GM23248 (cell line): Measurements from ENCODE around the gene LRGUK. TPM values are rescaled to one million over a fixed set of nuclear protein-coding genes. Genes with fewer than 3 reads are reported as not detected.
A peak's percentile ranks its signal among the peaks of the same experiment; 100 is the strongest.

Experiments used
- DNase-seq: peaks from one replicate; pipeline ENCODE4 v3.0.0-alpha.2; 2015
- H2AFZ ChIP-seq: fragments of 200-600 bp; sonication (generic); 2 replicates; pipeline ENCODE4 v1.6.1; 2016; ENCODE audit warnings: antibody characterized with exemption
- H3F3A ChIP-seq: fragments of 200-600 bp; sonication (generic); 2 replicates; pipeline ENCODE4 v1.6.1; 2016; ENCODE audit warnings: mild to moderate bottlenecking, antibody characterized with exemption, mixed run types; ENCODE audit not compliant: insufficient read depth
- H3K27ac ChIP-seq: fragments of 200-600 bp; sonication (generic); 2 replicates; pipeline ENCODE4 v1.5.1; 2016; ENCODE audit warnings: mild to moderate bottlenecking
- H3K27me3 ChIP-seq: fragments of 200-600 bp; sonication (generic); replicated peaks from 2 replicates; pipeline ENCODE4 v1.6.1; 2016; ENCODE audit warnings: mild to moderate bottlenecking; ENCODE audit not compliant: insufficient read depth
- H3K36me3 ChIP-seq: fragments of 200-600 bp; sonication (generic); 2 replicates; pipeline ENCODE4 v1.6.1; 2016; ENCODE audit warnings: low read depth, mild to moderate bottlenecking
- H3K4me1 ChIP-seq: fragments of 200-600 bp; sonication (generic); 2 replicates; pipeline ENCODE4 v1.6.1; 2016; ENCODE audit warnings: mild to moderate bottlenecking; ENCODE audit not compliant: insufficient read depth
- H3K4me2 ChIP-seq: fragments of 200-600 bp; sonication (generic); one replicate; pipeline ENCODE4 v1.6.1; 2016; ENCODE audit warnings: mild to moderate bottlenecking; ENCODE audit not compliant: unreplicated experiment
- H3K4me3 ChIP-seq: fragments of 200-600 bp; sonication (generic); 2 replicates; pipeline ENCODE4 v1.5.1; 2016; ENCODE audit warnings: mild to moderate bottlenecking
- H3K79me2 ChIP-seq: fragments of 200-600 bp; sonication (generic); 2 replicates; pipeline ENCODE4 v1.6.1; 2016; ENCODE audit warnings: mild to moderate bottlenecking; ENCODE audit not compliant: insufficient read depth
- H3K9ac ChIP-seq: fragments of 200-600 bp; sonication (generic); 2 replicates; pipeline ENCODE4 v1.6.1; 2016; ENCODE audit warnings: mild to moderate bottlenecking
- H3K9me2 ChIP-seq: fragments of 200-600 bp; sonication (generic); 2 replicates; pipeline ENCODE4 v1.6.1; 2016; ENCODE audit warnings: mixed run types, mild to moderate bottlenecking, moderate library complexity; ENCODE audit not compliant: insufficient read depth
- H3K9me3 ChIP-seq: fragments of 200-600 bp; sonication (generic); one replicate; pipeline ENCODE4 v1.6.1; 2017; ENCODE audit warnings: low read depth
- H4K20me1 ChIP-seq: fragments of 200-600 bp; sonication (generic); 2 replicates; pipeline ENCODE4 v1.6.0; 2016; ENCODE audit not compliant: insufficient read depth
- EZH2 ChIP-seq: fragments of 200-600 bp; sonication (generic); IDR thresholded peaks from 2 replicates; pipeline ENCODE4 v1.6.1; 2018; ENCODE audit warnings: antibody characterized with exemption, mild to moderate bottlenecking; ENCODE audit not compliant: insufficient read depth, poor library complexity, severe bottlenecking
- EZH2phosphoT487 ChIP-seq: fragments of 200-600 bp; sonication (generic); IDR thresholded peaks from 2 replicates; pipeline ENCODE4 v1.6.1; 2018; ENCODE audit warnings: antibody characterized with exemption, moderate library complexity, mild to moderate bottlenecking, low read depth; ENCODE audit not compliant: insufficient read depth
- WGBS, 2 experiments: methylation state at CpG; one replicate each; pipeline ENCODE4 v1.1.6; 2015 to 2017; ENCODE audit warnings: low lambda C conversion rate in 2 of 2, low coverage in 1 of 2; ENCODE audit errors: missing lambda C conversion rate in 2 of 2; 5-methylcytosine and 5-hydroxymethylcytosine counted together
- in situ Hi-C: fragments of 300-500 bp; cut with MboI; formaldehyde crosslinking; loops from 2 replicates; pipeline ENCODE4 v1.15.0; 2020
- polyA plus RNA-seq: library from polyadenylated mRNA; unstranded; fragments of >200 nt; fragmentation: Nextera tagmentation; extraction: Ambion mirVana; gene quantifications from 2 replicates; pipeline ENCODE4 v1.2.1, GENCODE V29; 2016
- total RNA-seq: library from RNA; depleted of rRNA; stranded (reverse); fragments of >200 nt; shearing (Covaris generic); gene quantifications from 2 replicates; pipeline ENCODE4 v1.2.3, GENCODE V29; 2014

The LRGUK gene
- total and polyA plus RNA-seq, 2 experiments from 2014 or later, result 0.11 TPM; not detected in 1

GRCh38 chr7:134155871-134156270 is 28.7 kb downstream of the LRGUK start:
- WGBS, 2 experiments, result 48 to 57% methylated on average over 5 of the region's 5 CpGs

GRCh38 chr7:134165252-134165651 is 38.1 kb downstream of the LRGUK start:
- Histone ChIP-seq H3K79me2 (no peaks in the 10 kb centered on the region), H4K20me1 (no peaks in the 10 kb centered on the region), H3F3A (no peaks in the 10 kb centered on the region), H3K9me2 (no peaks in the 10 kb centered on the region), H3K4me1 (no peaks in the 10 kb centered on the region), H3K27ac (no peak overlapping the region), H3K36me3 (no peaks in the 10 kb centered on the region), H3K27me3 (no peaks in the 10 kb centered on the region), H2AFZ (no peak overlapping the region), H3K4me3 (no peak overlapping the region), H3K9me3 (no peaks in the 10 kb centered on the region), H3K4me2 (no peak overlapping the region), H3K9ac (no peak overlapping the region)
- TF ChIP-seq EZH2, result no peak
- TF ChIP-seq EZH2phosphoT487, result no peak
- no peak for DNase-seq
- WGBS, 2 experiments, result 52 to 56% methylated on average over 3 of the region's 3 CpGs
- in situ Hi-C loops, result no loop called here

More at GRCh38 chr7:134155871-134156270, 28.7 kb downstream of the LRGUK start:
- H2AFZ ChIP-seq, result no peak overlapping the region
- no peaks in the 10 kb centered on the region for H3K9me3 ChIP-seq
- no peak for DNase-seq
- no peaks in the 10 kb centered on the region for H3K27me3 ChIP-seq
- H3K9me2 ChIP-seq, result no peaks in the 10 kb centered on the region
- H3K4me2 ChIP-seq, result no peak overlapping the region
- no peaks in the 10 kb centered on the region for H4K20me1 ChIP-seq
- no peaks in the 10 kb centered on the region for H3F3A ChIP-seq
- H3K4me3 ChIP-seq, result no peak overlapping the region
- no peak overlapping the region for H3K27ac ChIP-seq
- no peaks in the 10 kb centered on the region for H3K79me2 ChIP-seq
- H3K36me3 ChIP-seq, result no peaks in the 10 kb centered on the region
- H3K4me1 ChIP-seq, result no peaks in the 10 kb centered on the region
- in situ Hi-C loops, result no loop called here
- TF ChIP-seq EZH2 (no peak), EZH2phosphoT487 (no peak)
- H3K9ac ChIP-seq, result no peak overlapping the region

- Histone ChIP-seq H3F3A (no peaks in the 10 kb centered on the region), H3K27ac (no peak overlapping the region), H2AFZ (no peak overlapping the region), H3K9ac (no peak overlapping the region), H3K4me1 (no peaks in the 10 kb centered on the region), H3K4me3 (no peak overlapping the region), H4K20me1 (no peaks in the 10 kb centered on the region), H3K4me2 (no peak overlapping the region), H3K79me2 (no peaks in the 10 kb centered on the region), H3K36me3 (no peaks in the 10 kb centered on the region), H3K9me2 (no peaks in the 10 kb centered on the region), H3K9me3 (no peaks in the 10 kb centered on the region), H3K27me3 (no peaks in the 10 kb centered on the region)
- DNase-seq, result no peak
- WGBS, 2 experiments, result 83 to 87% methylated on average over 5 of the region's 5 CpGs
- in situ Hi-C loops, result no loop called here
- TF ChIP-seq EZH2 (no peak), EZH2phosphoT487 (no peak)
Observed at GRCh38 chr7:134167250-134167649, 40.1 kb downstream of the LRGUK start.

- TF ChIP-seq EZH2phosphoT487, result no peak
- no peak for TF ChIP-seq EZH2
Observed at GRCh38 chr7:134167841-134168240, 40.7 kb downstream of the LRGUK start.

GRCh38 chr7:134174795-134175261 is 47.7 kb downstream of the LRGUK start:
- 48 to 50% methylated on average over 2 of the region's 2 CpGs for whole genome bisulfite sequencing, 2 experiments
- H3K4me2 ChIP-seq, result no peak overlapping the region
- H3K27me3 ChIP-seq, result no peaks in the 10 kb centered on the region
- H2AFZ ChIP-seq, result no peak overlapping the region; the same call in 1 of the 2 replicates
- TF ChIP-seq EZH2, result no peak
- no peak for TF ChIP-seq EZH2phosphoT487
- no peaks in the 10 kb centered on the region for H3K79me2 ChIP-seq
- no peak overlapping the region for H3K27ac ChIP-seq
- H3K9ac ChIP-seq, result no peak overlapping the region
- no peak overlapping the region for H3K4me3 ChIP-seq
- H3F3A ChIP-seq, result peaks cover 7% of the 10 kb centered on the region; the same call in 1 of the 2 replicates
- H3K9me2 ChIP-seq, result no peaks in the 10 kb centered on the region
- no peaks in the 10 kb centered on the region for H3K36me3 ChIP-seq
- in situ Hi-C loops, result no loop called here
- no peaks in the 10 kb centered on the region for H3K9me3 ChIP-seq
- peak; percentile 92 for DNase-seq
- H3K4me1 ChIP-seq, result peaks cover 12% of the 10 kb centered on the region
- H4K20me1 ChIP-seq, result no peaks in the 10 kb centered on the region

More at GRCh38 chr7:134167841-134168240, 40.7 kb downstream of the LRGUK start:
- no peaks in the 10 kb centered on the region for H3K9me3 ChIP-seq
- H3K4me2 ChIP-seq, result no peak overlapping the region
- no peaks in the 10 kb centered on the region for H3K27me3 ChIP-seq
- H4K20me1 ChIP-seq, result no peaks in the 10 kb centered on the region
- H3K4me1 ChIP-seq, result no peaks in the 10 kb centered on the region
- H3F3A ChIP-seq, result no peaks in the 10 kb centered on the region
- H3K36me3 ChIP-seq, result no peaks in the 10 kb centered on the region
- no peak overlapping the region for H2AFZ ChIP-seq
- in situ Hi-C loops, result no loop called here
- no peak overlapping the region for H3K9ac ChIP-seq
- H3K79me2 ChIP-seq, result no peaks in the 10 kb centered on the region
- DNase-seq, result no peak
- 41% methylated on average over 1 of the region's 1 CpG for WGBS, 2 experiments
- H3K9me2 ChIP-seq, result no peaks in the 10 kb centered on the region
- H3K4me3 ChIP-seq, result no peak overlapping the region
- H3K27ac ChIP-seq, result no peak overlapping the region
